ENCODE results near the gene CROCC.
A peak's percentile ranks its signal among the peaks of the same experiment; 100 is the strongest.
"Not testable (repeated sequence)": the region's sequence is repeated elsewhere in the genome, so short reads cannot be mapped to it uniquely, and the experiment has no call there.

Gene CROCC

DNA sequence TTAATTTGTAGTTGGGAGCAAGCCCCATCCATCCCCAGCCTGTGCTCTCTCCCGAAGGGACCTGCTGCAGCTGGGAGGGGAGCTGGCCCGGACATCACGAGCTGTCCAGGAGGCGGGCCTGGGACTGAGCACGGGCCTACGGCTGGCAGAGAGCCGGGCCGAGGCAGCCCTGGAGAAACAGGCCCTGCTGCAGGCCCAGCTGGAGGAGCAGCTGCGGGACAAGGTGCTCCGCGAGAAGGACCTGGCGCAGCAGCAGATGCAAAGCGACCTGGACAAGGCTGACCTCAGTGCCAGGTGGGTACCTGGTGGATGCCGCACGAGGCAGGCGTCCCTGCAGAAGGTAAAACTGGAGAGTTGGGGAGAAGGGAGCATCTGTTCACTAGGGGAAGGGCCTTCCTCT lies 14.8 kb downstream of the CROCC start:
- not testable (repeated sequence) for DNase-seq (ENCODE audit: low read depth in 2 of 2, low spot score in 1 of 2)

DNA sequence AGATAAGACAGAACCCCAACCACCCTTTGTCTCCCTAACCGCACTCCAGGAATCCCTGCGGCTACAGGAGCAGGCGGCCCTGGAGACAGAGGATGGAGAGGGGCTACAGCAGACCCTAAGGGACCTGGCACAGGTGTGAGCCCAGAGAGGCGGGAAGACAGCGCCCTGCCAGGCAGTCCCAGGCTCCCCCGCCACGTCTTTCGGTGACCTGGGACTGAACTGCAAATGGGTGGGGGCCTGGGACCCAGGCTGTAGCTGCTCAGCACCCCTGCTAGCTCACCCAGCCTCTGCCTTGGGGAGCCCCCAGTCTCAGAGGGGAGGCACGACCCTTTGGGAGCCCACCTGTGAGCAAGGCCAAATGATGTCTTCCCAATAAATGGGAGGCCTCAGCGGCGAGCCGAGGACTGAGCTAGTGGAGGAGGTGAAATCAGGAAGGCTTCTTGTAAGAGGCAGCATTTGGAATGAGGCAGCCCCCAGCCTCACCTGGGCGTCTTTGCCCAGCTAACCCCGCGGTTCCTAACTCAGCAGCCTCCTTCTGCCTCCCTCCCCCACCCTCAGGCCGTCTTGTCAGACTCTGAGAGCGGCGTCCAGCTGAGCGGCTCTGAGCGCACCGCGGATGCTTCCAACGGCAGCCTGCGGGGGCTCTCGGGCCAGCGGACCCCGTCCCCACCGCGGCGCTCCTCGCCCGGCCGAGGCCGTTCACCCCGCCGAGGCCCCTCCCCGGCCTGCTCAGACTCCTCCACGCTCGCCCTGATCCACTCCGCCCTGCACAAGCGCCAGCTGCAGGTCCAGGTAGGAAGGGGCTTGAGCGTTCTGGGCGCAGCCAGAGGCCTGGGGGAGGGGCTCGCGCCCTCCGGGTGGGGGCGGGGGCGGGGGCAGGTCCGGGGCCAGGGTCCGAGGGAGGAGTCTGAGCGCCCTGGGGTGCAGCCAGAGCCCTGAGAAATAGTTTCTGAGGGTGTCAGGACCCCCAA lies 16.9 kb downstream of the CROCC start:
- no peak for DNase-seq (ENCODE audit: low read depth in 2 of 2, low spot score in 1 of 2)

DNA sequence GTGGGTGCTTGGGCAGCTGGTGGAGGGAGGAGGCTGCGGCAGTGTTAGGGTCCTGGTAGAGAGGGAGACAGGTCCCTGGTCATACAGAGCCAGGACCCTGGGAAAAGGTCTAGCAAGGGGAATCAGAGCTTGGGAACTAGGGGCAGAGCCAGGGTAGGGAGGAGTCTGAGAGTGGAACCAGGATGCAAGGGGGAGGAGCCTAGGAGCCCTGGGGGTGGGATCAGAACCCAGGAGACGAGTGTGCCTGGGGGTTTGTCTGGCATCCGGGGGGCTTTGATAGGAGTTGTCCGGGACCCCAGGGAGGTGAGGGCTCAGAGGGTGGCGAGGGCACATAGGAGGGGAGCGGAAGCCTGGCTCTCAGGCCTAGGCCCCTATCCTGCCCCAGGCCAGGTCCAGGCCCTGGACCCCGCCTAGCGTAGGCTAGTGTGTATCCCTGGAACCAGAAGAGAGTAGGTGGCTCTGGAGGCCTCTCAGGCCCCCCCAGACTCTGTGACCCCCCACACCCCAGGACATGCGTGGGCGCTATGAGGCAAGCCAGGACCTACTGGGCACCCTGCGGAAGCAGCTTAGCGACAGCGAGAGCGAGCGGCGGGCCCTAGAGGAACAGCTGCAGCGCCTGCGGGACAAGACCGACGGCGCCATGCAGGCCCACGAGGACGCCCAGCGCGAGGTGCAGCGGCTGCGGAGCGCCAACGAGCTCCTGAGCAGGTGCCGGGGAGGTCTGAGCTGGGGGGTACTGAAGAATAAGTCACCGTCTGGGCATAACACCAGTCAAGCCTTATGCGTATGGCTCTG lies 17.9 kb downstream of the CROCC start:
- DNase-seq (ENCODE audit: low read depth in 2 of 2, low spot score in 1 of 2), result not testable (repeated sequence)

DNA sequence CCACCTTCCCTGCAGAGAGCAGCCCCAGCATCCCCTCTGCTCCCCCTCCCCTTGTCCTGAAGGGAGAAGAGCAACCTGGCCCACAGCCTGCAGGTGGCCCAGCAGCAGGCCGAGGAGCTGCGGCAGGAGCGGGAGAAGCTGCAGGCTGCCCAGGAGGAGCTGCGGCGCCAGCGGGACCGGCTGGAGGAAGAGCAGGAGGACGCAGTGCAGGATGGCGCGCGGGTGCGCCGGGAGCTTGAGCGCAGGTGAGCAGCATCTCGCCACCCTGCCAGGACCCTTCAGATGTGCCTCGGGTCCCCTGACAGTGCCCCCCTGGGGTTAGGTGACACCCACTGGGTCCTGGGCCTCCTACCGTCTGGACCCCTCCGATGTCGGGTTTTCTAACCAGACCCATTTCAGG lies 22.3 kb downstream of the CROCC start:
- no peak for DNase-seq (ENCODE audit: low read depth in 2 of 2, low spot score in 1 of 2)

DNA sequence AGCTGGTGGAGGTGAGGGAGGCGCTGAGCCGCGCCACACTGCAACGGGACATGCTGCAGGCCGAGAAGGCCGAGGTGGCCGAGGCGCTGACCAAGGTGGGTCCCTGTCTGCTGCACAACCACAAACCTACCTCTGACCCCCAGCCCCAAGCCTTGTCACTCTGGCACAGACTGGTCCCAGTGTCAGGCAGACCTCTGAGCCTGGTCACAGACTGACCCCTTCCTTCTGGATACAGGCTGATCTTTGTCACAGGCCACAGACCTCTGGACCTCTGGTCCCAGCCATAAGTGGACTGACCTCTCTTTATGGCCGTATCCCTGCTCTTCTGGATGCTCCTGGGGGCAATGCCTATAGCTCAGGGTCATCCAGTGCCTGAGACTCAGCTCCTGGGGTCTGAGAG lies 23.8 kb downstream of the CROCC start:
- not testable (repeated sequence) for DNase-seq (ENCODE audit: low read depth in 2 of 2, low spot score in 1 of 2)

DNA sequence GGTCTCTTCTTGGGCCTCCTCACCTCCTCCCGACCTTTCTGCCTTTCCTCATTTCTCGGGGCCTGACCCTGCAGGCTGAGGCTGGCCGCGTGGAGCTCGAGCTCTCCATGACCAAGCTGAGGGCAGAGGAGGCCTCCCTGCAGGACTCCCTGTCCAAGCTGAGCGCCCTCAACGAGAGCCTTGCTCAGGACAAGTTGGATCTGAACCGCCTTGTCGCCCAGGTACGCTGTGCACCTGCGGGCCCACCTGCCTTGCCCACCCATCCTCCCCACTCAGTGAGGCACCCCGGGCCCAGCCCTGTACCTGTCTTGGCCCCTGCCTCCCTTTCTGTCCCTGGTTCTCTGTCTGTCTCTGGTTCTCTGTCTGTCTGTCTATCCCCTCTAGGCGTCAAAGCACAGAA lies 24.5 kb downstream of the CROCC start:
- DNase-seq (ENCODE audit: low read depth in 2 of 2, low spot score in 1 of 2), result not testable (repeated sequence)

DNA sequence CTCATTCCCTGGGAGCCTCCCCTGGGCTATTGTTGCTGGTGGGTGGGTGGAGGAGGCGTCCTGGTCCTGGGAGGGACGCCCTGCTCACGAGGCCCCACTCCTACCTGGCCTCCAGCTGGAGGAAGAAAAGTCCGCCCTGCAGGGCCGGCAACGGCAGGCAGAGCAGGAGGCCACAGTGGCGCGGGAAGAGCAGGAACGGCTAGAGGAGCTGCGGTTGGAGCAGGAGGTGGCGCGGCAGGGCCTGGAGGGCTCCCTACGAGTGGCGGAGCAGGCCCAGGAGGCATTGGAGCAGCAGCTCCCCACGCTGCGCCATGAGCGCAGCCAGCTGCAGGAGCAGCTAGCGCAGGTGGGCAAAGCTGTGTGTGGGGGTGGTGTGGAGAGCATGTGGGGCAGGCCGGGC lies 24.9 kb downstream of the CROCC start:
- no peak for DNase-seq (ENCODE audit: low read depth in 2 of 2, low spot score in 1 of 2)

DNA sequence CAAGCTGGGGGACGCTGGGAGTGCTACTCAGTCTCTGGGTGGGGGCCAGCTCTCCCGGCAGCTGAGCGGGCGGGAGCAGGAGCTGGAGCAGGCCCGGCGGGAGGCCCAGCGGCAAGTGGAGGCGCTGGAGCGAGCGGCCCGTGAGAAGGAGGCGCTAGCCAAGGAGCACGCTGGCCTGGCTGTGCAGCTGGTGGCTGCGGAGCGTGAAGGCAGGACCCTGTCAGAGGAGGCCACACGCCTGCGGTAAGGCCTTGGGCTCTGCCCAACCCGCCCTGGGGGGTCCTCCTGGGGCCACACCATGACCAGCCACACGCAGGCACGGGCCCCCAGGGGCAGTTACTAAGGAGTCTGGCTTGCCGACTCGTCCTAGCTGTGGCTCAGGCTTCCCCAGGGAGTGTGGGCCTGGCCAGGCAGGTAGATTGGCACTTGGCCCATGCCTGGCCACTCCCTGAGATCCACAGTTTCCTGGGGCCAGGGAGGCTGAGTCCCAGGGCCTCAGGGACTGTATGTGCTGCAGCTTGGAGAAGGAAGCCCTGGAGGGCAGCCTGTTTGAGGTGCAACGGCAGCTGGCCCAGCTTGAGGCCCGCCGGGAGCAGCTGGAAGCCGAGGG lies 26.7 kb downstream of the CROCC start:
- not testable (repeated sequence) for DNase-seq (ENCODE audit: low read depth in 2 of 2, low spot score in 1 of 2)

DNA sequence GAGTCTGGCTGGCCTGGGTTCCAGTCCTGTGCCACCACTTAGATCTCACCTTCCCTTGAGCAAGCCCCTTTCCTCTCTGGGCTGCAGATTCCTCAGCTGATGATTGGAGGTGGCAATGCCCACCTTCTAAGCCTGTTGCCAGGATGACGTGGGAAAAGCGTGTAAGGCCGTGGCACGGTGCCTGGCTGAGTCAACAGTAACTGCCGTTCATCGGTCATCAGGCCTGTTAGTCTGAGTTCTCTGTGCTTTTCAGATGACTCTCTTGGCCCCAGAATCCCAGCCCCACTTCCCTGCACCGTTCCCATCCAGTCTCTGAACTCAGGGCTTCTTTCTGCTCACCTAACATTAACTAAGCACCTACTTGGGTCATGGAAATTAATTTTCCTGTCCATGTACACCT lies 27.3 kb downstream of the CROCC start:
- DNase-seq (ENCODE audit: low read depth in 2 of 2, low spot score in 1 of 2), result not testable (repeated sequence)

DNA sequence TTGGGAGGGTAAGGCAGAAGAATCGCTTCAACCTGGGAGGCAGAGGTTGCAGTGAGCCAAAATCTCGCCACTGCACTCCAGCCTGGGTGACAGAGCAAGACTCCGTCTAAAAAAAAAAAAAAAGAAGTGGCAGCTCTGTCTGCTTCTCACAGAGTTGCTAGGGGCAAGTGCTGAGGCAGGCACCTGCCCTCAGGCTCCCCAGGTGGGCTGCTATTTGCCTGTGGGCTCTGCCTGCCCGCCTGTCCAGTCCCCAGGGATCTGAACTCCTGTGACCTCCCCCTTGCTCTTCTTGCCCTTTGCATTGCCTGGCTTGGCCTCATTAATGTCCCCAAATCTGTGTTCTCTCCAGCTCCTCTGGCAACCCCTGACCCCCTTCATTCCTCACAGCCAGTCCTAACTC lies 30.6 kb downstream of the CROCC start:
- not testable (repeated sequence) for DNase-seq (ENCODE audit: low read depth in 2 of 2, low spot score in 1 of 2)

DNA sequence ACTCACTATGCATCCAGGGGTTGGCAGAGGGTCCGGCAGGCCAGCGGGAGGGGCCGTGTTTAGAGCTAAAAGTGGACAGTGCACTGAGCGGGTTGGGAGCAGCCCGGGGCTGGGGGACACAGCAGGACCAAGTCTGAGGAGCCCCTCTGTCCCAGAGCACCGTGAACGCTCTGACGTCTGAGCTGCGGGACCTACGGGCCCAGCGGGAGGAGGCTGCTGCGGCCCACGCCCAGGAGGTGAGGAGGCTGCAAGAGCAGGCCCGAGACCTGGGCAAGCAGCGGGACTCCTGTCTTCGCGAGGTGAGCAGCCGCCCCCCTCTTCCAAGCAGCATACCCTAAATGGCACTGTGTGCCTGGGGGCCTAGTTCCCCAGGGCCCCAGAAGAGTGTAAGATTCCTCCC lies 32.8 kb downstream of the CROCC start:
- DNase-seq (ENCODE audit: low read depth in 2 of 2, low spot score in 1 of 2), result no peak

DNA sequence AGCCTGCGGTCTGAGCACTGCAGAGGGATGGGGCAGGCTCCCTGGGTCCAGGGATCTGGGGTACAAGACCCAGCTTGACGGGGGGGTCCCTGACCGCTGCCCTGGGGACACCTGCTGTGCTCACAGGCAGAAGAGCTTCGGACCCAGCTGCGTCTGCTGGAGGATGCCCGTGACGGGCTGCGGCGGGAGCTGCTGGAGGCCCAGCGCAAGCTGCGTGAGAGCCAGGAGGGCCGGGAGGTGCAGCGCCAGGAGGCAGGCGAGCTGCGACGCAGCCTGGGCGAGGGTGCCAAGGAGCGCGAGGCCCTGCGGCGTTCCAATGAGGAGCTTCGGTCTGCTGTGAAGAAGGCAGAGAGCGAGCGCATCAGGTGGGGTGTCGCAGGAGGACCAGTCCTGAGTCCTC lies 33.5 kb downstream of the CROCC start:
- DNase-seq (ENCODE audit: low read depth in 2 of 2, low spot score in 1 of 2), result no peak

DNA sequence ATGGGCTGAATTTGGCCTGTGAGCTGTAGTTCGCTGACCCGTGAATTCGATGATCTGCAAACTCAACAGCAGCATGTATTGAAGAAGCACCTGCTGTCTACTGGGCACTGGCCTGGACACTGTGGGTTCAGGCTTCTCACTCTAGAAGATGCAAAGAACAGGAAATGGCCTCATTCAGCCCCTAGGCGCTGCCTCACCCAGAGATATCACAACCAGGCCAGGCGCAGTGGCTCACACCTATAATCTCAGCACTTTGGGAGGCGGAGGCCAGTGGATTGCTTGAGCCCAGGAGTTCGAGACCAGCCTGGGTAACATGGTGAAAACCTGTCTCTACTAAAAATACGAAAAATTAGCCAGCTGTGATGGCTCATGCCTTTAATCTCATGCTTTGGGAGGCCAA lies 35.0 kb downstream of the CROCC start:
- DNase-seq (ENCODE audit: low read depth in 2 of 2, low spot score in 1 of 2), result no peak

DNA sequence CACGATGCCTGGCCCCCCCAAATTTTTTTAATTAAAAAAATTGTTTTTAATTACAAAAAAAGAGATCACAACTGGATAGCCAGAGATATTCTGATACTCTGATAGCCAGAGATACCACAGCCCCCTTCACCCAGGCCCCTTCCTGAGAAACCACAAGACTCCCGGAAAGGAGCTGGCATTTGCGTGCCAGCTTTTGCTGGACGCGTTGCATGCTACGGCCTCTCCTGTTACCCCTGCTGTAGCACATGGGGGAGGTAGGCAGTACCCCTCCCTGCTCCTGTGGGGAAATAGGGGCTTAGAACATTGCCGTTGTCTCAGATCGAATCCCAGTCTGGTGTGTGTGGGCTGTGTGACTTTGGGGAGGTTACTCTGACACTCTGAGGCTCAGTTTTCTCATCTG lies 36.0 kb downstream of the CROCC start:
- DNase-seq (ENCODE audit: low read depth in 2 of 2, low spot score in 1 of 2), result no peak

DNA sequence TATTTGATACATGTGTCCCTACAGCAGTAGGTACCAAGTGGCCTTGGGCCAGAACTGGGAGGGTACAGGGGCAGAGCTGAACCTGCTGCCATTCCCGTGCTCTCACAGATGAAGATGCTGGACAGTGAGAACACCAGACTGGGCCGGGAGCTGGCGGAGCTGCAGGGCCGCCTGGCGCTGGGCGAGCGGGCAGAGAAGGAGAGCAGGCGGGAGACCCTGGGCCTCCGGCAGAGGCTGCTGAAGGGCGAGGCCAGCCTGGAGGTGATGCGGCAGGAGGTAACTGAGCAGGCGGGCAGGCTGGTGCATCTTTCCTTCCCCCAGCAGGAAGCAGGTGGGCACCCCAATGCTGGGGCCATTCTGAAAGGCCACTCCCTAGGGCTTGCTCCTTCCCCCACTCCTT lies 36.7 kb downstream of the CROCC start:
- no peak for DNase-seq (ENCODE audit: low read depth in 2 of 2, low spot score in 1 of 2)

DNA sequence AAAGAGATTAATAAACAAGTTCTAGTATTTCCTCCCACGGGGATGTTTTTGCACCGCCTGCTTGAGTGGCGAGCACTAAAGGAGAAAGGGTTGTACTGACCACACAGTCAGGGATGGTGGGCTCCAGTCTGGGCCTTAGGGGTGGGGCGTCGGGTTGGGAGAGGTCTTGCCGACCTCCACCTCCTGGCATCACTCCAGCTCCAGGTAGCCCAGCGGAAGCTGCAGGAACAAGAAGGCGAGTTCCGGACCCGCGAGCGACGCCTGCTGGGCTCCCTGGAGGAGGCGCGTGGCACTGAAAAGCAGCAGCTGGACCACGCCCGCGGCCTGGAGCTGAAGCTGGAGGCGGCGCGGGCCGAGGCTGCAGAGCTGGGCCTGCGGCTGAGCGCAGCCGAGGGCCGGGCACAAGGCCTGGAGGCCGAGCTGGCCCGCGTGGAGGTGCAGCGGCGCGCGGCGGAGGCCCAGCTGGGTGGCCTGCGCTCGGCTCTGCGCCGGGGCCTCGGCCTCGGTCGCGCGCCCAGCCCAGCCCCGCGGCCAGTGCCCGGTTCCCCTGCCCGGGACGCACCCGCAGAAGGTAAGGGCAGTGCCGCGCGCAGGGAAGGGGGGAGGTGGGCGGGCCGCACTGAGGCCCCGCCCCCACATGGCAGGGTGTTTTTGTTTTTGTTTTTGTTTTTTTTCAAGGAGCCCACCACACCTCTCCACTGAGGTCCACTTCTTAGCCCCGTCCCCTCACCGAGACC lies 39.0 kb downstream of the CROCC start:
- peak; percentile 31 to 43 for DNase-seq (ENCODE audit: low read depth in 2 of 2, low spot score in 1 of 2)

DNA sequence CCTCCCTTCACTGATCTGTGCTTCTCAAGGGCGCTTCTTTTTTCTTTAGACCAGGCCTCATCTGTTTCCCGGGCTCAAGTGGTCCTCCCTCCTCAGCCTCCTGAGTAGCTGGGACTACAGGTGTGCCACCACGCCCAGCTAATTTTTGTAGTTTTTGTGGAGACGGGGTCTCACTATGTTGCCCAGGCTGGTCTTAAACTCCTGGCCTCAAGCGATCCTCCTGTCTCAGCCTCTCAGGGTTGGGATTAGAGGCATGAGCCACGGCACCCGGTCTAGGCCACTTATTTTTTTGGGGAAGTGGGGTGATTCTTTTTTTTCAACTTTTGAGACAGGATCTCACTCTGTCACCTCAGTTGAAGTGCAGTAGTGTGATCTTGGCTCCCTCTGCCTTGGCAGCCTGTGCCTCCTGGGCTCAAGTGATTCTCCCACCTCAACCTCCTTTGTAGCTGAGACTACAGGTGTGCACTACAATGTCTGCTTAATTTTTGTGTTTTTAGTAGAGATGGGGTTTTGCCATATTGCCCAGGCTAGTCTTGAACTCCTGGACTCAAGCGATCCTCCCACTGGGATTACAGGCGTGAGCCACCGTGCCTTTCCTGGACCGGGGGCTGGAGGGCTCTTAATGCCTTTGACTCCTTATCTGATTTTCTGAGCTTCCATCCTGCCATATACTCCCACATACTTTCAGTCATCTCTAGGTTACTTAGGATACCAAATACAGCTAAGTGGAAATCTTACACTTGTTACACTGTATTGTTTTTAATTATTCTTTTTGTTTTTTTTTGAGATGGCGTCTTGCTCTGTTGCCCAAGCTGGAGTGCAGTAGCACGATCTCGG lies 39.8 kb downstream of the CROCC start:
- no peak for DNase-seq (ENCODE audit: low read depth in 2 of 2, low spot score in 1 of 2)

DNA sequence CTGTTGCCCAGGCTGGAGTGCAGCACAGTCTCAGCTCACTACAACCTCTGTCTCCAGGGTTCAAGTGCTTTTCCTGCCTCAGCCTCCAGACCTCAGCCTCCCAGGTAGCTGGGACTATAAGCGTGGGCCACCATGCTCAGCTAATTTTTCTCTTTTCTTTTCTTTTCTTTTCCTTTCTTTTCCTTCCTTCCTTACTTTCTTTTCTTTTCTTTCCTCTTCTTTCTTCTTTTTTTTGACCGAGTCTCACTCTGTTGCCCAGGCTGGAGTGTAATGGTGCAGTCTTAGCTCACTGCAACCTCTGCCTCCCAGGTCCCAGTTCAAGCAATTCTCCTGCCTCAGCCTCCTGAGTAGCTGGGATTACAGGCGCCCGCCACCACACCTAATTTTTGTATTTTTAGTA lies 42.4 kb downstream of the CROCC start:
- DNase-seq (ENCODE audit: low read depth in 2 of 2, low spot score in 1 of 2), result not testable (repeated sequence)

DNA sequence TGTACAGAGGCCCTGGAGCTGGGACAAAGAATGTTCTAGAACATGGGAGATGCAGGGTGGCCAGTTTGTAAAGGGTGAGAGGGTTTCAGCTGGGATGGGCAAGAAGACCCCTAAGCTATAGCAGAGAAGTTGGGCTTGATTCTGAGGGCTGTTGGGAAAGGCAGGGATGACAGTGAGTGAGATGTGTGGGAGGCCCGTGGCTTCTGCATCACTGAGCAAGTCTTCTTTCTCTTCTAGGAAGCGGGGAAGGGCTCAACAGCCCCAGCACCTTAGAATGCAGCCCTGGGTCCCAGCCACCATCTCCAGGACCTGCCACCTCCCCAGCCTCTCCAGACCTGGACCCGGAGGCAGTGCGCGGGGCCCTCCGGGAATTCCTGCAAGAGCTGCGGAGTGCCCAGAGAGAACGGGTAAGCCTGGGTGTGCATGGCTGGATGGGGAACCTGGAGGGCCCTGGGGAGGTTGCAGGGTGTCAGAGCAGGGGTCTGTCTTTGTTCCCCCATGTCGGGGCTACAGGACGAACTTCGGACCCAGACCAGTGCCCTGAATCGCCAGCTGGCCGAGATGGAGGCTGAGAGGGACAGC lies 43.8 kb downstream of the CROCC start:
- DNase-seq (ENCODE audit: low read depth in 2 of 2, low spot score in 1 of 2), result no peak

DNA sequence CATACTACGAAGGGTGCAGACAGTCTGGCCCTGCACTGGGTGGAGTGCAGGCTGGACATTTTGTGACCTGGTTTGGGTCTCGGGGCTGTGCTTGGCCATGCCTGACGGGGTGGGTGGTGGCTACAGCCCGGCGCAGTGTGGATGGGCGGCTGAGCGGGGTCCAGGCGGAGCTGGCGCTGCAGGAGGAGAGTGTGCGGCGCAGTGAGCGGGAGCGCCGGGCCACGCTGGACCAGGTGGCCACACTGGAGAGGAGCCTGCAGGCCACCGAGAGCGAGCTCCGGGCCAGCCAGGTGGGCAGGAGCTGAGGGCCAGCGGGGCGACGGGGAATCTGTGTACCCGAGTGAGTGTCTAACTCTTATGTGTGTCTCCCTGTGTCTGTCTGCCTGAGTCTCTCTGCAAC lies 44.6 kb downstream of the CROCC start:
- no peak for DNase-seq (ENCODE audit: low read depth in 2 of 2, low spot score in 1 of 2)

All from stimulated activated CD8-positive, alpha-beta memory T cell treated with anti-CD3 and anti-CD28 coated beads, Interleukin-4, amount 100 ng/mL, for 4 hours (primary cell).